HEK293 (cell line): ENCODE measurements around the gene MLH3.

ENCODE experiments used
- CTCF ChIA-PET: fragments of 350-600 bp; formaldehyde crosslinking; extraction: SDS; loops from one replicate; lab custom pipeline; 2021; ENCODE audit warnings: antibody characterized with exemption; lab: Yijun Ruan, JAX
- POLR2A ChIA-PET: fragments of 300-600 bp; formaldehyde crosslinking; extraction: SDS; loops from one replicate; lab custom pipeline; 2020; ENCODE audit warnings: antibody characterized with exemption, inconsistent platforms; lab: Yijun Ruan, JAX
- H3K27ac ChIP-seq: fragments of 200-500 bp; sonication (Bioruptor generic); 2 replicates; pipeline ENCODE4 v1.5.1; 2014; ENCODE audit warnings: low read depth, low read length, control low read depth, inconsistent platforms; ENCODE audit errors: extremely low read depth
- H3K36me3 ChIP-seq, 2 experiments: fragments of 200-500 bp in 1 of 2; sonication (Bioruptor generic) in 1 of 2; 1 replicate in 1 of 2; 2 replicates in 1 of 2; pipeline ENCODE4 v1.5.1; 2014 to 2017; ENCODE audit warnings: inconsistent platforms in 2 of 2, low read length in 2 of 2; ENCODE audit not compliant: control insufficient read depth in 2 of 2, insufficient read depth in 1 of 2
- H3K4me1 ChIP-seq: fragments of 200-500 bp; sonication (Bioruptor generic); 2 replicates; pipeline ENCODE4 v1.5.1; 2014; ENCODE audit warnings: mild to moderate bottlenecking, low read length, inconsistent platforms; ENCODE audit not compliant: control insufficient read depth, insufficient read depth
- H3K4me3 ChIP-seq: 2 replicates; pipeline ENCODE4 v1.5.1; 2011; ENCODE audit warnings: low read depth, mild to moderate bottlenecking, control low read depth, low read length, moderate library complexity
- H3K9me3 ChIP-seq: fragments of 200-500 bp; sonication (Bioruptor generic); 2 replicates; pipeline ENCODE4 v1.5.1; 2014; ENCODE audit warnings: low read depth, low read length, inconsistent platforms; ENCODE audit not compliant: control insufficient read depth, insufficient read depth
- BCL11A ChIP-seq: fragments of 450-650 bp; formaldehyde crosslinking; IDR thresholded peaks from 2 replicates; pipeline ENCODE4 v1.5.1; 2016; ENCODE audit warnings: low read depth, missing biosample characterization, missing genetic modification characterization
- EGR2 ChIP-seq: fragments of 450-650 bp; formaldehyde crosslinking; IDR thresholded peaks from 2 replicates; pipeline ENCODE4 v1.5.1; 2016; ENCODE audit warnings: low read depth, missing biosample characterization, missing genetic modification characterization
- GFI1B ChIP-seq: fragments of 450-650 bp; formaldehyde crosslinking; IDR thresholded peaks from 2 replicates; pipeline ENCODE4 v1.5.1; 2016; ENCODE audit warnings: missing biosample characterization, missing genetic modification characterization
- HOXD13 ChIP-seq: sonication (generic); formaldehyde crosslinking; IDR thresholded peaks from 2 replicates; pipeline ENCODE4 v1.8.0; 2022; ENCODE audit warnings: missing genetic modification reagents, borderline replicate concordance
- OVOL3 ChIP-seq: fragments of 450-650 bp; formaldehyde crosslinking; IDR thresholded peaks from 2 replicates; pipeline ENCODE4 v1.5.1; 2016; ENCODE audit warnings: missing biosample characterization, missing genetic modification characterization
- ZFHX2 ChIP-seq: fragments of 450-650 bp; formaldehyde crosslinking; conservative IDR thresholded peaks from 2 replicates; pipeline ENCODE4 v1.5.1; 2016; ENCODE audit warnings: missing biosample characterization, missing genetic modification characterization
- ZNF19 ChIP-seq: fragments of 450-650 bp; formaldehyde crosslinking; IDR thresholded peaks from 2 replicates; pipeline ENCODE4; 2016; ENCODE audit warnings: missing biosample characterization, missing genetic modification characterization, low read depth
- ZNF223 ChIP-seq: fragments of 450-650 bp; formaldehyde crosslinking; IDR thresholded peaks from 2 replicates; pipeline ENCODE4 v1.5.1; 2016; ENCODE audit warnings: missing biosample characterization, missing genetic modification characterization
- ZNF26 ChIP-seq: fragments of 450-650 bp; formaldehyde crosslinking; IDR thresholded peaks from 2 replicates; pipeline ENCODE4 v1.5.1; 2016; ENCODE audit warnings: missing biosample characterization, missing genetic modification characterization
- ZNF274 ChIP-seq, 2 experiments: fragments of 200-500 bp in 1 of 2; fragments of 450-650 bp in 1 of 2; sonication (Bioruptor generic) in 1 of 2; formaldehyde crosslinking in 1 of 2; IDR thresholded peaks; 2 replicates each; pipeline versions ENCODE4 v1.5.1 to v1.6.1; 2014 to 2016; ENCODE audit warnings: borderline replicate concordance in 1 of 2, inconsistent platforms in 1 of 2, low read length in 1 of 2, missing biosample characterization in 1 of 2, missing genetic modification characterization in 1 of 2
- ZNF426 ChIP-seq: fragments of 450-650 bp; formaldehyde crosslinking; IDR thresholded peaks from 2 replicates; pipeline ENCODE4 v1.5.1; 2017; ENCODE audit warnings: missing biosample characterization, missing genetic modification characterization, mild to moderate bottlenecking, inconsistent platforms, moderate library complexity
- ZNF530 ChIP-seq: fragments of 450-650 bp; formaldehyde crosslinking; IDR thresholded peaks from 2 replicates; pipeline ENCODE4 v1.5.1; 2016; ENCODE audit warnings: low read depth, missing biosample characterization, missing genetic modification characterization
- ZNF544 ChIP-seq: fragments of 450-650 bp; formaldehyde crosslinking; IDR thresholded peaks from 2 replicates; pipeline ENCODE4 v1.5.0; 2017; ENCODE audit warnings: missing biosample characterization, missing genetic modification characterization
- ZNF664 ChIP-seq: fragments of 450-650 bp; formaldehyde crosslinking; IDR thresholded peaks from 2 replicates; pipeline ENCODE4 v1.5.1; 2016; ENCODE audit warnings: missing biosample characterization, missing genetic modification characterization
- ZNF747 ChIP-seq: fragments of 450-650 bp; formaldehyde crosslinking; IDR thresholded peaks from 2 replicates; pipeline ENCODE4 v1.5.1; 2016; ENCODE audit warnings: missing biosample characterization, missing genetic modification characterization
- TF ChIP-seq, protein P1 (sequence below): fragments of 450-650 bp; formaldehyde crosslinking; optimal IDR thresholded peaks from 2 replicates; pipeline ENCODE3; 2016; ENCODE audit warnings: missing biosample characterization, mild to moderate bottlenecking, missing genetic modification characterization
- TF ChIP-seq, protein P2 (sequence below): IDR thresholded peaks from 2 replicates; pipeline ENCODE4 v1.6.1; 2011; ENCODE audit warnings: mild to moderate bottlenecking, low read depth, low read length, borderline replicate concordance
- TF ChIP-seq, protein P3 (sequence below): fragments of 450-650 bp; formaldehyde crosslinking; IDR thresholded peaks from 2 replicates; pipeline ENCODE4 v1.5.1; 2017; ENCODE audit warnings: missing biosample characterization, missing genetic modification characterization
- TF ChIP-seq, protein P4 (sequence below): fragments of 450-650 bp; formaldehyde crosslinking; IDR thresholded peaks from 2 replicates; pipeline ENCODE4 v1.5.1; 2016; ENCODE audit warnings: missing biosample characterization, missing genetic modification characterization
- TF ChIP-seq, protein P5 (sequence below): fragments of 450-650 bp; formaldehyde crosslinking; IDR thresholded peaks from 2 replicates; pipeline ENCODE4 v1.5.1; 2016; ENCODE audit warnings: missing biosample characterization, missing genetic modification characterization

The MLH3 gene

GRCh38 chr14:75084513-75084912, 33.2 kb upstream of the MLH3 start:
- CTCF ChIA-PET, result interaction anchor here (0.6 kb wide), 1 partner anchor 209 kb away, joined by 4 read pairs; no protein-coding TSS in a partner anchor
- peaks cover 37 to 77% of the 10 kb centered on the region in 2 experiments for H3K36me3 ChIP-seq

GRCh38 chr14:75083271-75083670, 32.0 kb upstream of the MLH3 start:
- Histone ChIP-seq H3K9me3 (no peaks in the 10 kb centered on the region), H3K4me3 (no peak overlapping the region), H3K36me3 (peaks cover 33 to 71% of the 10 kb centered on the region in 2 experiments)
- POLR2A ChIA-PET, result no interaction called here
- TF ChIP-seq HOXD13 (CRISPR knock-in tag), result no peak
- no peak for TF ChIP-seq ZNF274 (IDR thresholded peaks at IDR 0.05; ENCODE audit: low read length)
- no peak for TF ChIP-seq ZNF274 (tag by site-specific recombination; IDR thresholded peaks at IDR 0.05; ENCODE audit: borderline replicate concordance)
- TF ChIP-seq, protein P1, sequence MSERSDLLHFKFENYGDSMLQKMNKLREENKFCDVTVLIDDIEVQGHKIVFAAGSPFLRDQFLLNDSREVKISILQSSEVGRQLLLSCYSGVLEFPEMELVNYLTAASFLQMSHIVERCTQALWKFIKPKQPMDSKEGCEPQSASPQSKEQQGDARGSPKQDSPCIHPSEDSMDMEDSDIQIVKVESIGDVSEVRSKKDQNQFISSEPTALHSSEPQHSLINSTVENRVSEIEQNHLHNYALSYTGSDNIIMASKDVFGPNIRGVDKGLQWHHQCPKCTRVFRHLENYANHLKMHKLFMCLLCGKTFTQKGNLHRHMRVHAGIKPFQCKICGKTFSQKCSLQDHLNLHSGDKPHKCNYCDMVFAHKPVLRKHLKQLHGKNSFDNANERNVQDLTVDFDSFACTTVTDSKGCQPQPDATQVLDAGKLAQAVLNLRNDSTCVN (tag by site-specific recombination), result no peak
- TF ChIP-seq, protein P2, sequence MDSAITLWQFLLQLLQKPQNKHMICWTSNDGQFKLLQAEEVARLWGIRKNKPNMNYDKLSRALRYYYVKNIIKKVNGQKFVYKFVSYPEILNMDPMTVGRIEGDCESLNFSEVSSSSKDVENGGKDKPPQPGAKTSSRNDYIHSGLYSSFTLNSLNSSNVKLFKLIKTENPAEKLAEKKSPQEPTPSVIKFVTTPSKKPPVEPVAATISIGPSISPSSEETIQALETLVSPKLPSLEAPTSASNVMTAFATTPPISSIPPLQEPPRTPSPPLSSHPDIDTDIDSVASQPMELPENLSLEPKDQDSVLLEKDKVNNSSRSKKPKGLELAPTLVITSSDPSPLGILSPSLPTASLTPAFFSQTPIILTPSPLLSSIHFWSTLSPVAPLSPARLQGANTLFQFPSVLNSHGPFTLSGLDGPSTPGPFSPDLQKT, result no peak
- no peak for TF ChIP-seq ZNF664 (tag by site-specific recombination)
- TF ChIP-seq ZNF19 (tag by site-specific recombination), result no peak
- TF ChIP-seq, protein P3, sequence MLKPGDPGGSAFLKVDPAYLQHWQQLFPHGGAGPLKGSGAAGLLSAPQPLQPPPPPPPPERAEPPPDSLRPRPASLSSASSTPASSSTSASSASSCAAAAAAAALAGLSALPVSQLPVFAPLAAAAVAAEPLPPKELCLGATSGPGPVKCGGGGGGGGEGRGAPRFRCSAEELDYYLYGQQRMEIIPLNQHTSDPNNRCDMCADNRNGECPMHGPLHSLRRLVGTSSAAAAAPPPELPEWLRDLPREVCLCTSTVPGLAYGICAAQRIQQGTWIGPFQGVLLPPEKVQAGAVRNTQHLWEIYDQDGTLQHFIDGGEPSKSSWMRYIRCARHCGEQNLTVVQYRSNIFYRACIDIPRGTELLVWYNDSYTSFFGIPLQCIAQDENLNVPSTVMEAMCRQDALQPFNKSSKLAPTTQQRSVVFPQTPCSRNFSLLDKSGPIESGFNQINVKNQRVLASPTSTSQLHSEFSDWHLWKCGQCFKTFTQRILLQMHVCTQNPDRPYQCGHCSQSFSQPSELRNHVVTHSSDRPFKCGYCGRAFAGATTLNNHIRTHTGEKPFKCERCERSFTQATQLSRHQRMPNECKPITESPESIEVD (tag by site-specific recombination), result no peak
- no peak for TF ChIP-seq BCL11A (tag by site-specific recombination)
- TF ChIP-seq, protein P4, sequence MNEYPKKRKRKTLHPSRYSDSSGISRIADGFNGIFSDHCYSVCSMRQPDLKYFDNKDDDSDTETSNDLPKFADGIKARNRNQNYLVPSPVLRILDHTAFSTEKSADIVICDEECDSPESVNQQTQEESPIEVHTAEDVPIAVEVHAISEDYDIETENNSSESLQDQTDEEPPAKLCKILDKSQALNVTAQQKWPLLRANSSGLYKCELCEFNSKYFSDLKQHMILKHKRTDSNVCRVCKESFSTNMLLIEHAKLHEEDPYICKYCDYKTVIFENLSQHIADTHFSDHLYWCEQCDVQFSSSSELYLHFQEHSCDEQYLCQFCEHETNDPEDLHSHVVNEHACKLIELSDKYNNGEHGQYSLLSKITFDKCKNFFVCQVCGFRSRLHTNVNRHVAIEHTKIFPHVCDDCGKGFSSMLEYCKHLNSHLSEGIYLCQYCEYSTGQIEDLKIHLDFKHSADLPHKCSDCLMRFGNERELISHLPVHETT (tag by site-specific recombination), result no peak
- TF ChIP-seq ZNF747, result no peak
- TF ChIP-seq ZNF544 (tag by site-specific recombination), result no peak
- no peak for TF ChIP-seq GFI1B
- no peak for TF ChIP-seq ZNF530 (tag by site-specific recombination)
- TF ChIP-seq ZNF426, result no peak
- no peak for TF ChIP-seq OVOL3 (tag by site-specific recombination)
- no peak for TF ChIP-seq ZNF223 (tag by site-specific recombination)
- no peak for TF ChIP-seq ZFHX2 (tag by site-specific recombination)
- TF ChIP-seq, protein P5, sequence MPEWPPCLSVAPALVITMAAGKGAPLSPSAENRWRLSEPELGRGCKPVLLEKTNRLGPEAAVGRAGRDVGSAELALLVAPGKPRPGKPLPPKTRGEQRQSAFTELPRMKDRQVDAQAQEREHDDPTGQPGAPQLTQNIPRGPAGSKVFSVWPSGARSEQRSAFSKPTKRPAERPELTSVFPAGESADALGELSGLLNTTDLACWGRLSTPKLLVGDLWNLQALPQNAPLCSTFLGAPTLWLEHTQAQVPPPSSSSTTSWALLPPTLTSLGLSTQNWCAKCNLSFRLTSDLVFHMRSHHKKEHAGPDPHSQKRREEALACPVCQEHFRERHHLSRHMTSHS, result no peak
- TF ChIP-seq EGR2 (tag by site-specific recombination), result no peak
- TF ChIP-seq, all 188 proteins: peak for 0
- CTCF ChIA-PET, result interaction anchor here (0.7 kb wide), 1 partner anchor 137 kb away, joined by 3 read pairs; no protein-coding TSS in a partner anchor
- no peaks in the 10 kb centered on the region for H3K4me1 ChIP-seq
- H3K27ac ChIP-seq, result no peak overlapping the region

More at GRCh38 chr14:75084513-75084912, 33.2 kb upstream of the MLH3 start:
- POLR2A ChIA-PET, result no interaction called here
- no peak overlapping the region for H3K4me3 ChIP-seq
- H3K27ac ChIP-seq, result no peak overlapping the region
- H3K9me3 ChIP-seq, result no peaks in the 10 kb centered on the region
- TF ChIP-seq ZNF26, result no peak
- H3K4me1 ChIP-seq, result no peaks in the 10 kb centered on the region
